Measurements from ENCODE around the gene LRGUK.

DNA sequence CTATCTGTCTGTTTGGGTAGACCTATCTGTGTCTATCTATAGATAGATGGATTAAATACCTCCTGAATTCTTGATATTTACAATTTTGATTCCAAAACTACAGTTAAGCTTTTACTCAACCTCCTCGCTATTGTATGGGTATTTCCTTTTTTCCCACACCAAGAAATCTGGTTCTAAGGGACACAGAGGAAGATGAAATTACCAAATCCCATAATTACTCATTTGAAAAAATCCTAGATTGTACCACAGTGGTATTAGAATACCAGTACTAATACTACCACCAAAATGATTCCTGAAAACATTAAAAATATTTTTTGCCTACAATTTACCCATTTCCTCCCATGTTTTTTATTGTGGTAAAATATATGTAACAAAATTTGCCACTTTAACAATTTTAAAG lies 53.2 kb downstream of the LRGUK start:
- no peak for TF ChIP-seq CTCF (conservative IDR thresholded peaks at IDR 0.05; ENCODE audit: low read depth, low read length)
- no peak for TF ChIP-seq POLR2A (IDR thresholded peaks at IDR 0.05; ENCODE audit: low read depth, low read length)
- TF ChIP-seq MAFK (IDR thresholded peaks at IDR 0.05; ENCODE audit: low read depth, low read length) = no peak
- TF ChIP-seq, protein P1, sequence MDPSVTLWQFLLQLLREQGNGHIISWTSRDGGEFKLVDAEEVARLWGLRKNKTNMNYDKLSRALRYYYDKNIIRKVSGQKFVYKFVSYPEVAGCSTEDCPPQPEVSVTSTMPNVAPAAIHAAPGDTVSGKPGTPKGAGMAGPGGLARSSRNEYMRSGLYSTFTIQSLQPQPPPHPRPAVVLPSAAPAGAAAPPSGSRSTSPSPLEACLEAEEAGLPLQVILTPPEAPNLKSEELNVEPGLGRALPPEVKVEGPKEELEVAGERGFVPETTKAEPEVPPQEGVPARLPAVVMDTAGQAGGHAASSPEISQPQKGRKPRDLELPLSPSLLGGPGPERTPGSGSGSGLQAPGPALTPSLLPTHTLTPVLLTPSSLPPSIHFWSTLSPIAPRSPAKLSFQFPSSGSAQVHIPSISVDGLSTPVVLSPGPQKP (IDR thresholded peaks at IDR 0.05; ENCODE audit: borderline replicate concordance, low read depth, low read length) = no peak
- TF ChIP-seq CEBPB (IDR thresholded peaks at IDR 0.05; ENCODE audit: low read depth, low read length) = no peak
- no peak for TF ChIP-seq MXI1 (IDR thresholded peaks at IDR 0.05; ENCODE audit: borderline replicate concordance, low read depth, low read length)
- TF ChIP-seq RAD21 (IDR thresholded peaks at IDR 0.05; ENCODE audit: low read length) = no peak
- TF ChIP-seq, protein P2, sequence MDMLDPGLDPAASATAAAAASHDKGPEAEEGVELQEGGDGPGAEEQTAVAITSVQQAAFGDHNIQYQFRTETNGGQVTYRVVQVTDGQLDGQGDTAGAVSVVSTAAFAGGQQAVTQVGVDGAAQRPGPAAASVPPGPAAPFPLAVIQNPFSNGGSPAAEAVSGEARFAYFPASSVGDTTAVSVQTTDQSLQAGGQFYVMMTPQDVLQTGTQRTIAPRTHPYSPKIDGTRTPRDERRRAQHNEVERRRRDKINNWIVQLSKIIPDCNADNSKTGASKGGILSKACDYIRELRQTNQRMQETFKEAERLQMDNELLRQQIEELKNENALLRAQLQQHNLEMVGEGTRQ (IDR thresholded peaks at IDR 0.05; ENCODE audit: low read depth, low read length) = no peak
- TF ChIP-seq BHLHE40 (IDR thresholded peaks at IDR 0.05; ENCODE audit: low read depth, low read length) = no peak
- no peak for TF ChIP-seq SMC3 (IDR thresholded peaks at IDR 0.05; ENCODE audit: low read depth, low read length)
- TF ChIP-seq RFX5 (IDR thresholded peaks at IDR 0.05; ENCODE audit: low read depth, low read length) = no peak
- no peak for TF ChIP-seq RCOR1 (IDR thresholded peaks at IDR 0.05; ENCODE audit: insufficient replicate concordance, low read length)
- no peak for TF ChIP-seq FOS (IDR thresholded peaks at IDR 0.05; ENCODE audit: low read depth, low read length)
- TF ChIP-seq CHD1 (IDR thresholded peaks at IDR 0.05; ENCODE audit: low read depth, low read length) = no peak
